Measurements from ENCODE around the gene FASN. TPM values are rescaled to one million over a fixed set of nuclear protein-coding genes. Genes with fewer than 3 reads are reported as not detected.
A peak's percentile ranks its signal among the peaks of the same experiment; 100 is the strongest.

Gene FASN
- total and polyA plus RNA-seq, 2 of the 13 experiments (the other 11 are each of a cell fraction or from before 2014, with no cell fraction given): 51.7 to 101 TPM

DNA sequence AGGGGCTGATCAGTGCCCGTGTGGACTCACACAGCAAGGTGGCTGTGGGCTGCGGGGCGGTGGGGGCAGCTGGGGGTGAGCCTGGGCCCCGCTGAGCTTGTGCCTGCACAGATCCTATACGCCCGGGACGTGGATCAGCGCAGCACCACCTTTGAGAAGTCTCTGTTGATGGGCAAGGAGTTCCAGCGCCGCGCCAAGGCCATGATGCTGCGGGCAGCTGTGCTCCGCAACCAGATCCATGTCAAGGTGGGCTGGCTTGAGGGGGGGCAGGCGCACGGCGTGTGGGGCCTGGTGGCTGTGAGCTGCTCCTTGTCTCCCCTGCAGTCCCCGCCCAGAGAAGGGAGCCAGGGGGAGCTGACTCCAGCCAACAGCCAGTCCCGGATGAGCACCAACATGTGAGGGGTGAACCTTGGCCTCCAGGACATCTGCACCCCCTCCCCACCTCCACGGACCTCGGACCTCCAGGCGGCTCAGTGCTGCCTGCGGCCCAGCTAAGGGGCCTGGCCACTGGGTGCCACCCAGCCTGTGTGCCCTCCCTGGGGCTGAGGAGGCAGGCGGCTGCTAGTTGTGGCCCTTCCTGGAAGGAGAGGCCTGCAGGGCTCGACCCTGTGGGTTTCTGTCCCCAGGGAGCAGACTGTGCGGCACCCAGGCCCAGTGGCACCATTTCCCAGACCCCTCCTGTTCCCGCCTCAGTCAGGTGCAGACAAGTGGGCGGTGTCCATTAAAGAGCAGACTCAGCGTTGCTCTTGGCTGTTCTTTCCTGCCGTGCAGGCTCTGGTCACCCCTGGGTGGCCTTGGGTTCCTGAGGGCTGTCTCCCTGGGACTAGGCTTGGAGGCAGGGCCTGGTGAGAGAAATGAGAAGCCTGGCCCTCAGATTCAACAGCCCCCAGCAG lies 41.1 kb downstream of the FASN start (continued):
- TF ChIP-seq, protein P1, sequence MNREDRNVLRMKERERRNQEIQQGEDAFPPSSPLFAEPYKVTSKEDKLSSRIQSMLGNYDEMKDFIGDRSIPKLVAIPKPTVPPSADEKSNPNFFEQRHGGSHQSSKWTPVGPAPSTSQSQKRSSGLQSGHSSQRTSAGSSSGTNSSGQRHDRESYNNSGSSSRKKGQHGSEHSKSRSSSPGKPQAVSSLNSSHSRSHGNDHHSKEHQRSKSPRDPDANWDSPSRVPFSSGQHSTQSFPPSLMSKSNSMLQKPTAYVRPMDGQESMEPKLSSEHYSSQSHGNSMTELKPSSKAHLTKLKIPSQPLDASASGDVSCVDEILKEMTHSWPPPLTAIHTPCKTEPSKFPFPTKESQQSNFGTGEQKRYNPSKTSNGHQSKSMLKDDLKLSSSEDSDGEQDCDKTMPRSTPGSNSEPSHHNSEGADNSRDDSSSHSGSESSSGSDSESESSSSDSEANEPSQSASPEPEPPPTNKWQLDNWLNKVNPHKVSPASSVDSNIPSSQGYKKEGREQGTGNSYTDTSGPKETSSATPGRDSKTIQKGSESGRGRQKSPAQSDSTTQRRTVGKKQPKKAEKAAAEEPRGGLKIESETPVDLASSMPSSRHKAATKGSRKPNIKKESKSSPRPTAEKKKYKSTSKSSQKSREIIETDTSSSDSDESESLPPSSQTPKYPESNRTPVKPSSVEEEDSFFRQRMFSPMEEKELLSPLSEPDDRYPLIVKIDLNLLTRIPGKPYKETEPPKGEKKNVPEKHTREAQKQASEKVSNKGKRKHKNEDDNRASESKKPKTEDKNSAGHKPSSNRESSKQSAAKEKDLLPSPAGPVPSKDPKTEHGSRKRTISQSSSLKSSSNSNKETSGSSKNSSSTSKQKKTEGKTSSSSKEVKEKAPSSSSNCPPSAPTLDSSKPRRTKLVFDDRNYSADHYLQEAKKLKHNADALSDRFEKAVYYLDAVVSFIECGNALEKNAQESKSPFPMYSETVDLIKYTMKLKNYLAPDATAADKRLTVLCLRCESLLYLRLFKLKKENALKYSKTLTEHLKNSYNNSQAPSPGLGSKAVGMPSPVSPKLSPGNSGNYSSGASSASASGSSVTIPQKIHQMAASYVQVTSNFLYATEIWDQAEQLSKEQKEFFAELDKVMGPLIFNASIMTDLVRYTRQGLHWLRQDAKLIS (CRISPR knock-in tag; IDR thresholded peaks at IDR 0.05): no peak
- TF ChIP-seq ISL2 (CRISPR knock-in tag; IDR thresholded peaks at IDR 0.05): no peak
- no peak for TF ChIP-seq SMAD3 (CRISPR knock-in tag; IDR thresholded peaks at IDR 0.05)
- TF ChIP-seq POLR2AphosphoS5 (IDR thresholded peaks at IDR 0.05; ENCODE audit: low read depth, low read length): no peak; the same call in none of the 2 replicates
- TF ChIP-seq RELA (CRISPR knock-in tag; IDR thresholded peaks at IDR 0.05): 0 out of 2 replicates have a peak, but pooled peaks have one; percentile 24
- TF ChIP-seq XRCC5 (optimal IDR thresholded peaks at IDR 0.05; ENCODE audit: low read length): peak; percentile 52
- TF ChIP-seq SMC3 (IDR thresholded peaks at IDR 0.05; ENCODE audit: low read length): no peak
- TF ChIP-seq ZNF788 (CRISPR knock-in tag; IDR thresholded peaks at IDR 0.05; ENCODE audit: borderline replicate concordance): peak; percentile 89; the same call in 1 of the 2 replicates
- TF ChIP-seq, protein P2, sequence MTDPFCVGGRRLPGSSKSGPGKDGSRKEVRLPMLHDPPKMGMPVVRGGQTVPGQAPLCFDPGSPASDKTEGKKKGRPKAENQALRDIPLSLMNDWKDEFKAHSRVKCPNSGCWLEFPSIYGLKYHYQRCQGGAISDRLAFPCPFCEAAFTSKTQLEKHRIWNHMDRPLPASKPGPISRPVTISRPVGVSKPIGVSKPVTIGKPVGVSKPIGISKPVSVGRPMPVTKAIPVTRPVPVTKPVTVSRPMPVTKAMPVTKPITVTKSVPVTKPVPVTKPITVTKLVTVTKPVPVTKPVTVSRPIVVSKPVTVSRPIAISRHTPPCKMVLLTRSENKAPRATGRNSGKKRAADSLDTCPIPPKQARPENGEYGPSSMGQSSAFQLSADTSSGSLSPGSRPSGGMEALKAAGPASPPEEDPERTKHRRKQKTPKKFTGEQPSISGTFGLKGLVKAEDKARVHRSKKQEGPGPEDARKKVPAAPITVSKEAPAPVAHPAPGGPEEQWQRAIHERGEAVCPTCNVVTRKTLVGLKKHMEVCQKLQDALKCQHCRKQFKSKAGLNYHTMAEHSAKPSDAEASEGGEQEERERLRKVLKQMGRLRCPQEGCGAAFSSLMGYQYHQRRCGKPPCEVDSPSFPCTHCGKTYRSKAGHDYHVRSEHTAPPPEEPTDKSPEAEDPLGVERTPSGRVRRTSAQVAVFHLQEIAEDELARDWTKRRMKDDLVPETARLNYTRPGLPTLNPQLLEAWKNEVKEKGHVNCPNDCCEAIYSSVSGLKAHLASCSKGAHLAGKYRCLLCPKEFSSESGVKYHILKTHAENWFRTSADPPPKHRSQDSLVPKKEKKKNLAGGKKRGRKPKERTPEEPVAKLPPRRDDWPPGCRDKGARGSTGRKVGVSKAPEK (CRISPR knock-in tag; IDR thresholded peaks at IDR 0.05; ENCODE audit: borderline replicate concordance): peak; percentile 63; the same call in 1 of the 2 replicates
- TF ChIP-seq HNRNPH1 (optimal IDR thresholded peaks at IDR 0.05; ENCODE audit: low read depth, low read length): no peak
- no peak for TF ChIP-seq ZNF577 (CRISPR knock-in tag; IDR thresholded peaks at IDR 0.05; ENCODE audit: borderline replicate concordance, low read depth)
- TF ChIP-seq ADNP (CRISPR knock-in tag; IDR thresholded peaks at IDR 0.05): no peak
- TF ChIP-seq ZNF24 (IDR thresholded peaks at IDR 0.05): no peak
- 0 out of 2 replicates have a peak, but pooled peaks have one; percentile 47 for TF ChIP-seq RFXAP (CRISPR knock-in tag; IDR thresholded peaks at IDR 0.05; ENCODE audit: borderline replicate concordance)
- no peak for TF ChIP-seq ARID2 (CRISPR knock-in tag; IDR thresholded peaks at IDR 0.05; ENCODE audit: borderline replicate concordance)
- peak; percentile 73; the same call in 1 of the 2 replicates for TF ChIP-seq DMAP1 (CRISPR knock-in tag; IDR thresholded peaks at IDR 0.05)
- no peak for TF ChIP-seq JUND (CRISPR knock-in tag; IDR thresholded peaks at IDR 0.05)
- TF ChIP-seq ELF3 (CRISPR knock-in tag; IDR thresholded peaks at IDR 0.05): peak; percentile 67
- TF ChIP-seq SPEN (CRISPR knock-in tag; IDR thresholded peaks at IDR 0.05; ENCODE audit: low read depth): peak; percentile 73; the same call in 1 of the 2 replicates
- peak; percentile 87; the same call in 1 of the 2 replicates for TF ChIP-seq NCOR1 (IDR thresholded peaks at IDR 0.05; ENCODE audit: borderline replicate concordance, low read length)
- peak; percentile 52; the same call in 1 of the 2 replicates for TF ChIP-seq POLR2G (IDR thresholded peaks at IDR 0.05; ENCODE audit: low read depth, low read length)
- TF ChIP-seq TCF7L2 (IDR thresholded peaks at IDR 0.05; ENCODE audit: low read depth, low read length): no peak
- TF ChIP-seq TP53 (CRISPR knock-in tag; conservative IDR thresholded peaks at IDR 0.05): no peak
- TF ChIP-seq ETV5 (CRISPR knock-in tag; IDR thresholded peaks at IDR 0.05; ENCODE audit: borderline replicate concordance): peak; percentile 68

All from HepG2 (cell line).